SK-N-MC (cell line): ENCODE measurements around the gene GLT8D2.

Experiments
- EZH2 ChIP-seq: fragments of 200-600 bp; sonication (generic); IDR thresholded peaks from one replicate; pipeline ENCODE4 v1.6.1; 2017; ENCODE audit warnings: antibody characterized with exemption
- POLR2AphosphoS5 ChIP-seq: IDR thresholded peaks from 2 replicates; pipeline ENCODE4 v1.6.1; 2012; ENCODE audit warnings: mild to moderate bottlenecking, low read depth, low read length, borderline replicate concordance

- no peak for TF ChIP-seq POLR2AphosphoS5
- TF ChIP-seq EZH2: no peak
Observed at GRCh38 chr12:104059963-104060362, 10.0 kb upstream of the GLT8D2 start.
